GM12891 (cell line): ENCODE results near the gene GRIN2A.

ENCODE experiments used
- POLR2A ChIP-seq: IDR thresholded peaks from 2 replicates; pipeline ENCODE4 v1.6.1; 2011; ENCODE audit warnings: low read depth, low read length, control low read depth
- POLR2AphosphoS5 ChIP-seq: IDR thresholded peaks from 2 replicates; pipeline ENCODE4 v1.6.1; 2011; ENCODE audit warnings: low read depth, low read length, control low read depth
- POU2F2 ChIP-seq: IDR thresholded peaks from 2 replicates; pipeline ENCODE4 v1.6.1; 2011; ENCODE audit warnings: low read depth, mild to moderate bottlenecking, control low read depth, low read length, moderate library complexity

GRCh38 chr16:10037751-10038150, 144.5 kb downstream of the GRIN2A start:
- TF ChIP-seq POLR2A, result no peak
- TF ChIP-seq POU2F2, result no peak
- no peak for TF ChIP-seq POLR2AphosphoS5
